A673 (cell line): Measurements from ENCODE around the gene C3orf22.

Experiments
- CTCF ChIP-seq: fragments of 300-800, 200-600 bp; sonication (generic); conservative IDR thresholded peaks from 2 replicates; pipeline ENCODE4 v1.5.1; 2017; ENCODE audit warnings: low read depth, mild to moderate bottlenecking, antibody characterized with exemption, low read length, moderate library complexity, mixed read lengths
- EZH2 ChIP-seq: fragments of 200-600 bp; sonication (generic); IDR thresholded peaks from 2 replicates; pipeline ENCODE4 v1.6.1; 2017; ENCODE audit warnings: borderline replicate concordance, low read depth, mild to moderate bottlenecking, mixed read lengths, antibody characterized with exemption, low read length; ENCODE audit not compliant: poor library complexity, severe bottlenecking

GRCh38 chr3:126531051-126531330 lies 27.7 kb downstream of the C3orf22 start:
- TF ChIP-seq CTCF (no peak), EZH2 (no peak)
